OCI-M1 (cell line): ENCODE measurements around the gene TFDP1.
"Not testable (repeated sequence)": the region's sequence is repeated elsewhere in the genome, so short reads cannot be mapped to it uniquely, and the experiment has no call there.

Experiments used
- DNase-seq: peaks from one replicate; lab custom pipeline; 2025; lab: John Stamatoyannopoulos, UW

The TFDP1 gene

DNA sequence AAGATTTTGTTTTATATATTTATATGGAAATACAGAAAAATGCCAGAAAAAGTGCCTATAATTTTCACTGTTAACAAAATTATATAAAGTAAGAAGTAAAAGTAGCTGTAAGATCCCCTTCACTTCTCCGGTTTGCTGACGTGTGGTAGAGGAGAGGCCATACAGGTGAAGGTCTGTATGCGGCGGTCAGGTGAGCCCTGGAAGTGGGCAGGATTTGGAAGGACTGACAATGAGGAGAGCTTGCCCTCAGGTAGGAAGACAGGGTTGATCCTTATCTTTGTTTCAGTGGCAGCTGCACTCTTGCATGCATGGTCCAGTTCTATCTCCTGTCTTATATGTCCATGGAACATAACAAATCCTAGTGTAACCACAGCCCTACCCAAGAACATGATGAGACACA is 16.9 kb upstream of the TFDP1 start:
- no peak for DNase-seq

DNA sequence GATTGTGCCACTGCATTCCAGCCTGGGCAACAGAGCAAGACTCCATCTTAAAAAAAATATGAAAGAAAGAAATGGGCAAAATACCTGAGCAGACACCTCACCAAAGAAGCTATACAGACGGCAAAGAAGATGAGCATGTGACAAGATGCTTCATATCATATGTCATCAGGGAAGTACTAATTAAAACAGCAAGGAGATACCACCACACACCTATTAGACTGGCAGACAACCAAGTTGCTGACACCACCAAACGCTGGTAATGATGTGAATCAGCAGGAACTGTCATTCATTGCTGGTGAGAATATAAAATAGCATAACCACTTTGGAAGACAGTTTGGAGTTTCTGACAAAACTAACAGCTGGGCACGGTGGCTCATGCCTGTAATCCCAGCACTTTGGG is 11.5 kb upstream of the TFDP1 start:
- no peak for DNase-seq

DNA sequence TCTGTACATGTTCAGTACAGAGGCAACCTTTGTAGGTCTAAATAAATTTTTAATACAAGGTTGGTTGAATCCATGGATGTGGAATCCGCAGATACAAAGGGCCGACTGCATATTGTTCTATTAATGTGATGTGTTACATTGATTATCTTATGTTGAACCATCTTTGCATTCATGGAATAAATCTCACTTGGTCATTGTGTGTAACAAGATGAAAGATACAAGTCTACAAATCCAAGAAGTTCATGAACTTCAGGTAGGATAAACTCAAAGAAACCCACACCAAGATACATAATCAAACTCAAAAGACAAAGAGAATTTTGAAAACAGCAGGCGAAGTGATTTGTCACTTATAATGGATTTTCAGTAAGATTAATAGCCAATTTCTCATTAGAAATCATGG is 8.0 kb upstream of the TFDP1 start:
- DNase-seq: no peak

DNA sequence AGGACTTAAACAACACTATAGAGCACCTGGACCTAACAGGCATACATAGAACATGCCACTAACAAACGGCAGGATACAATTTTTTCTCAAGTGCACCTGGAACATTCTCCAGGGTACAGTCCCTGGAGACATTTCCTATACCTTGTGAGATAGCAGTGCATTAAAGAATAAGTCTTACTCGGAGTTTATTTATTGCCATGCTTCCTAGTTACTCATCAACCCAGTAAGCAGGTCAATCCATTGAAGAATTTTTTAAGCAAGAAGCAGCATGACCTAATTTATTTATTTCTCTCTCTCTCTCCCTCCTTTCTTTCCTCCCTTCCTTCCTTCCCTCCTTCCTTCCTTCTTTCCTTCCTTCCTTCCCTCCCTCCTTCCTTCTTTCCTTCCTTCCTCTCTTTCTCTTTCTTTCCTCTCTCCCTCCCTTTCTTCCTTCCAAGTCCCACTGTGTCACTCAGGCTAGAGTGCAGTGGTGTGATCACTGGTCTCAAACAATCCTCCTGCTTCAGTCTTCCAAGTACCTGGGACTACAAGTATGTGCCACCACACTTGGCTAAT is 6.6 kb upstream of the TFDP1 start:
- DNase-seq: no peak

DNA sequence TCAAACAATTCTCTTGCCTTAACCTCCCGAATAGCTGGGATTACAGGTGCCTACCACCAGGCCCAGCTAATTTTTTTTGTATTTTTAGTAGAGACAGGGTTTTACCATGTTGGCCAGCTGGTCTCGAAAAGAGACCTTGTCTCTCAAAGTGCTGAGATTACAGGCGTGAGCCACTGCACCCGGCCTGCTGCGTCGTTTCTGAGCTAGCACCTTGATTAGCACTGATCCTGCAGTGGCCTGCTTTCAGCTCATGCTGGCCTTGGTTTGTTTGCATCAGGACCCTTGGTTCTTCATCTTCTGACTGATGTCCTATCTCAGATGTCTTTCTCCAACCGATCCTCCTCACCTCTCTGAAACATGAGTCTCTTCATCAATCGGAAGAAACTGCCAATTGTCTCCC is 4.9 kb upstream of the TFDP1 start:
- DNase-seq: no peak

DNA sequence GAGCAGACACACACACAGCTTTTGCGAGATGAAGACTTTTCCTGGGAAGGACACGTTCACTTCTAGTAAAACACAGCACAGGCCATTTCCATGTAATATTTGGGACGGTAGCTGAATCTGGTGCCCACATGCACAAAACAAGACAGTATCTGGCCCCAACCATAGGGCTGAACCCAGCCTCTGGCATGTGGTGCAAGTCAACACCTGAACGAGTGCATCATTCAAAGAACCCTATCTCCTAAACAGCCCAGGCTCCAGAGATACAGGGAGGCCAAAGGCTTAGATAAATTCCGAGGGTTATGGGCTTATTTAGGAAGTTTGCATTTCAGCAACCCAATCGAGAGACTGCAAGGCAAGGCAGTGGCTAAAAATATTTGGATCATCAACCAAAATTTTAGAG is 2.7 kb upstream of the TFDP1 start:
- no peak for DNase-seq

DNA sequence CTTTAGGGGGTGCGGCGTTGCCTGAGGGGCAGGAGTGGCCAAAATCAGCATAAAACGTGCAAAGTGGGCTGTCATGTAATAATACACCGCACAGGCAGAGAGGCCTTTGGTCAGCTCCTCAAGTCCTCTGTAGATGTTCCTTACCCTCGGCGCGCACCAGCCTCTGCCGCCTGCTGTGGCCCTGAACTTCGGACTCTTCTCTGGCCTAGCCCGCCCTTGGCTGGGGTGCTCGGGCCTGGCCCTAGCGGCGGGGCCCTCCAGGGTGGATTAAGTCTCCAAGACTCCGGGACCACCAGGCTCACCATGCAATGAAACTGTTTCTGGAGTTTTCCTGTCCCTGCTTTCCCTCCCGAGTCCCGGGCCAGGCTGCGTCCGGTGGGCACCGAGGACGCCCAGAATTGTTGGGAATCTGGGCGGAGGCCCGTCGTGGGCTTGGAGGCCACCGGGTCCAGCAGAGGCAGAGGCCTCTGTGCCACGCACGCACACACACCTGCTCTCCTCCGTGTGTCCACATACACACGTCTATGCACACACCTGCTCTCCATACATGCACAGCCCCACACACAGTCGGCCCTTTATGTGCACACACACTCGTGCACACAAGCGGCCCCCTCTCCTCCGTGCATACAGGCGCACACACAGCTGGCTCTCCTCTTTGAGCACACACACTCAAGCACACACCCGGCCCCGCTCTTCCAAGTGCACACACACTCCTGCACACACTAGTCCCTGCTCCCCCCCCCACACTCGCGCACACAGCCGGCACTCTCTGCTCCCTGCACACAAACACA is 1.5 kb upstream of the TFDP1 start:
- DNase-seq: no peak

DNA sequence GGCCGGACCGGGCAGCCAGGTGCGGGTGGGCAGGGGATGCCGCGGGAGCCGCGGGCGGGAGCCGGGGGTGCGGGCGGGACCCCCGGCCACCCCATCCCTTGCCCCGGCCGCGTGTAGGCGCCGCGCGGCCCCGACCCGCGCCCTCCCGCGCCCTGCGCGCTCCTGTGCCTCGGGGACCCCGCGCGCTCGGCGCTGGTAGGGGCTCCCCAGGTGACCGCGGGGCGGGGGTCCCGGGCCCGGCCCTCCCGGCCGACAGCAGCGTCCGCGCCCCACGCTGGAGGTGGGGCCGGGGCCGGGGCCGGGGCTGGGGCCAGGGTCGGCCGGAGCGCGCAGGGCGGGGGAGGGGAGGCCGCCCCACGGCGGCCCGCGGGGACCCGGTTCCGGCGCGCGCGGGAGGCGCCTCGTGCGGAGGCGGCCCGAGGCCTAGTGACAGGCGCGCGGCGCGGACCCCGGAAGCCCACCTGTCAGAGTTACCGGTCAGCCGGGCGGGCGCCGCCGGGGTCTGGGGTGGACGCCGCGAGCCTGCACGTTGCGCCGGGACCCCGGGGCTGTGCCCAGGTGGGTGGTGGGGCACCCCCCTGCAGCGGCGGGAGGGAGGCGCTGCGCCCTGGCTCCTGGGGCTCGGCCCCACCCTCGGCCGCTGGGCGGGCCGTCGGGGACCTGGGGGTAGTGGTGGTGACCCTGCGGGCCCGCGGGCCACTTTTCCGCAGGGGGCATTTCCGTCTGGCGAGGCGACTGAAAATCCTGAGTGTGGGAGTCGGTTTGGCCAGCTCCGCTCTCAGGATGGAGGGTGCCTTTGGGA is 518 bp downstream of the TFDP1 start:
- peak; percentile 36 for DNase-seq

DNA sequence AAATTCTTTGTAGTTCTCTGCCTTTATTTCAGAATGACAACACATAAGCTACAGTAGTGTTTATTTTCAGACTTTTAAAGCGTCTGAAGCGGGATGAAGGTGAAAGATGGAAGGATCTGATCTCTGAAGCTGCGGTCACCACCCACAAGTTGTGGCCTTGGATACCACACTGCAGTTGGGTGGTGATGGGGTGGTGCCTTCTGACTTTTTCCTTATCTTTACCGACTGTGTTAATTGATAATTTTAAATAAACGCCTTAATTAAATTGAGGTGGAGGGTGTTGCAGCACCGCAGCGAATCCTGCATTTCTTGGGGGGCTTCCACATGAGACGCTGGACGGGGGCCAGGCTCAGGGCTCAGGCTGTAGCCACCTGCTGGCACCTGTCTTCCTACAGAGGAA is 1.3 kb downstream of the TFDP1 start:
- peak; percentile 40 for DNase-seq

DNA sequence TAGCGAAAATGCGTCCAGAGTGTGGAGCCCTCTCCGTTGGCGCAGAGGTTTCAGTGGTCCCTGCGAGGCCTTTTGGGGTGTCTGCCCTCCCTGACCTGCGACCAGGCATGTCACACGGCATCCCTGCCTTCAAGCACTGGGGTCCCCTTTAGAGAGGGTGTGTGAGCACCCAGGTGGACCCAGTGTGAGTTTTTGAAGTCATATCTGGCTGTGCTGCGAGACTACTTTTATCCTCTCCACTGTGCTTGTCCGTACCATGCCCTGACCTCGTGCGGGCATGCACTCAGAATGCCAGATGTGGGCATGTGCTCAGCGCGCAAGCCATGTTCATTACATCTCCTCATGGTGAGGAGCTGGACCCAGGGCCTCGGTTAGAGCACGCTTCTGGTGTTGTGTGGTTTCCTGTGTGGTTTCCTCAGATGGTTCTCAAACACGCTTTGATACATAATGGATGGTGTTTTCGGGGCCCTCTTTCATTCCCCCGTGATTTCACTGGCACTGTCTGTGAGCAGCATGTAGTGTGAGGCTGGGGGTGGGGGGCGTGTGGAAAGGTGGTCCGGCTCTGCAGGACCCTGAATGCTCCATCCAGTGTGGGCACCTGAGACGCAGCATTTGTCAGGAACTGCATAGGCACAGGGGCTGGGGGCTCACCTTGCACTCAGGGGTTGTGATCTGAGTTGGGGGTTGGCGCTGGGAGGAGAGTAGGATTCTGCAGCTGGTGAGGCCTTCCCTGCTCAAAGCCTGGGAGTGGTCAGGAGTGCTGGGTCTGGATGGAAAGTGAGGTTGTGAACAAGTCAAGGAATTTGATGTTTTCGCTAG is 2.3 kb downstream of the TFDP1 start:
- no peak for DNase-seq

DNA sequence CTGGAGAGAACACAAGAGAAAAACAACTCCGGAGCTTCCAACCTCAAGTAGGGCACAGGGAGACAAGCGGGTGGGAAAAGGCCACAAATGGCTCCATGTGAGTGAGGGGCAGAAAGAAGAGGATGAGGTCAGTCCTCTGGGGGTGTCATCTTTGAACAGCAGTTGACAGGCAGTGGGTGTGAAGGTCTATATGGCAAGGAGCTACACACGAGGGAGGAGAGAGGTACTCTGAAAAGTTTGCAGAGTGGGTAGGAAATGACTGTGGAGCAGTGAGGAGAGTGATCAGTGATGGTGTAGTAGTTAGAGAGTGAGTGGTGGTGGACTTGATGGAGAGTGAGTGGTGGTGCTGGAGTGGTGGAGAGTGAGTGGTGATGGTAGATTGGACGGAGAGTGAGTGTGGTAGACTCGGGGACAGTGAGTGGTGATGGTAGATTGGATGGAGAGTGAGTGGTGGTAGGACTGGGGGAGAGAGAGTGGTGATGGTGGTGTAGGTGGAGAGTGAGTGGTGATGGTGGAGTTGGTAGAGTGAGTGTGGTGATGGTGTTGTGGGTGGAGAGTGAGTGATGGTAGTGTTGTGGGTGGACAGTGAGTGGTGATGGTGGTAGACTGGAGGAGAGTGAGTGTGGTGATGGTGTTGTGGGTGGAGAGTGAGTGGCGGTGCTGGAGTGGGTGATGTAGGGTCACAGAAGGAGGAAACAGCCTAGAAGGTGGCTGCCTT is 4.0 kb downstream of the TFDP1 start:
- DNase-seq: no peak

DNA sequence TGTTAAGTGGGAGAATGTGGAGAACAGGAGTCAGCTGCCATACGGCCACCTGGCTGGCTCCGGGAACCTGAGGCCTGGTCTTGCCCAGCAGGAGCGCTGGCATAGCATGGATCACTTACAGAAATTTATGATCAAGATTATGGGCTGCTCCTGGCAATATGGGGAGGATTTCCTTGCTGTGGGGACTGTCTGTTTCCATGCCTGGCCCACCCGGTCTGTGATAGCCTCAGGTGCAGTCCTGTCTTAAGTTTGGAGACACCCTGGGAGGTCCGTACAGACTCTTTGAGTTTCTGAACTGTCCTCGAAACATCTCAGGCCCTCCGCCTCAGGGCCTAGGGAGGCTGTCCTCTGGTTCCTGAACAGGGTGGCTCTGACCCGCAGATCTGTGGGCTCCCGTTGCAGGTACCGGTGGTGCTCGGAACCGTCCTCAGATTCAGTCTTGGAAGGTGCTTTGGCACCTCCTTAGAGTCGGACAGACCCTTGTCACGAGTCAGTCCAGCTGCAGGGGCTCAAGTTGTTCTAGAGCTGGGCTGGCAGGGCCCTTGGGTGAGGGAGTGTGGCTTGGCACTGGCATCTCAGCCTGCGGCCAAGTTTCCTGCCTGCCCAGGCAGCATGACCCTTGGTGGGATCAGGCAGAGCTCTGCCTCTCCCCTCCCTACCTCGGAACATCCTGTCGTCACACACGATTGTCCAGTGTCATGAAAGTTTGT is 4.9 kb downstream of the TFDP1 start:
- DNase-seq: no peak

DNA sequence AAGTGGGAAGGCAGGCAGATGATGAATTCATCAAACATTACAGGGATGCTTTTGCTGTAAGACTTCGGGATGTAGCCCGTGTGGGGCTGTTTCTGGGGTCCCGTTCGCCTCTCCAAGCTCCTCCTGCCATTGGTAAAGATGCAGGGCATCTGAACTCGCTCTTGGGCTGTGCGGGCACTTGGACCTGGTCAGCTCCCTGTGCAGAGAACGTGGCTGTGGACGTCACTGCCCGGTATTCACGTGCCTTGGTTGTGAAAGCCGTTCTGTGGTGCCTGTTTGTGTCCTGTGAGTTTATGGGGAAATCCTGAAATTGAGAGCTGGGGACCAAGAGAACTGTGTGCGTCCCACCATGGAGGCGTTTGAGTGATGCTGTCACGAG is 5.4 kb downstream of the TFDP1 start:
- no peak for DNase-seq

DNA sequence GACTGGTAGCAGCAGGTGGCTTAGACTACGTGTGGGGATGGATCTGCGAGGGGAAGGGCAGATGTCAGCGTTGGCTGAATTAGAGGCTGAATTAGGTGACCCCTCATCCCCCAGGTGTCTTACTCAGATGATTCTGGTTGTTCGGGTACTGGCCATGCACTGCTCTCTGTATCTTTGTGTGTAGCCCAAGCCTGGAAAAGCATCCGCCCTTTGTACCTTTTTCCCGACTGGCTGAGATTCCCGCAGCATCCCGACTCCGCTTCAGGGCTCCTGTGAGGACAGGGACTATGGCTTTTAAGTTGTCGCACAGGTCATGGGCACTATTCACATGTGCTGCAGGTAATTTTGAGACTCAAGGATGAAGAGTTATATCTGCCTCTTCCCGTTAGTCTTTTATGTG is 7.2 kb downstream of the TFDP1 start:
- no peak for DNase-seq

DNA sequence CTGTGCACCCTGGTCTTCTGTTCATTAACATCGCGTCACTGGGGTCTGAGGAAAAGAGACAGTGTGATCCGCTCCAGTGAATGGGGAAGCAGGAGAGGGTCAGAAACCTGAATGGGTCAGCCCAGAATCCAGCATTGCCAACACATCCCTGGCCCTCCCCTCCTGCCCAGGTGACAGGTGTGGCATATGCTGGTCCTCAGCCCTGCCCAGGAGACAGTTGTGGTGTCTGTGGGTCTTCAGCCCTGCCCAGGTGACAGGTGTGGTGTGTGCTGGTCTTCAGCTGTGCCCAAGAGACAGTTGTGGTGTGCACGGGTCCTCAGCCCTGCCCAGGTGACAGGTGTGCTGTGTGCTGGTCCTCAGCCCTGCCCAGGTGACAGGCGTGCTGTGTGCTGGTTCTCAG is 8.0 kb downstream of the TFDP1 start:
- DNase-seq: no peak

DNA sequence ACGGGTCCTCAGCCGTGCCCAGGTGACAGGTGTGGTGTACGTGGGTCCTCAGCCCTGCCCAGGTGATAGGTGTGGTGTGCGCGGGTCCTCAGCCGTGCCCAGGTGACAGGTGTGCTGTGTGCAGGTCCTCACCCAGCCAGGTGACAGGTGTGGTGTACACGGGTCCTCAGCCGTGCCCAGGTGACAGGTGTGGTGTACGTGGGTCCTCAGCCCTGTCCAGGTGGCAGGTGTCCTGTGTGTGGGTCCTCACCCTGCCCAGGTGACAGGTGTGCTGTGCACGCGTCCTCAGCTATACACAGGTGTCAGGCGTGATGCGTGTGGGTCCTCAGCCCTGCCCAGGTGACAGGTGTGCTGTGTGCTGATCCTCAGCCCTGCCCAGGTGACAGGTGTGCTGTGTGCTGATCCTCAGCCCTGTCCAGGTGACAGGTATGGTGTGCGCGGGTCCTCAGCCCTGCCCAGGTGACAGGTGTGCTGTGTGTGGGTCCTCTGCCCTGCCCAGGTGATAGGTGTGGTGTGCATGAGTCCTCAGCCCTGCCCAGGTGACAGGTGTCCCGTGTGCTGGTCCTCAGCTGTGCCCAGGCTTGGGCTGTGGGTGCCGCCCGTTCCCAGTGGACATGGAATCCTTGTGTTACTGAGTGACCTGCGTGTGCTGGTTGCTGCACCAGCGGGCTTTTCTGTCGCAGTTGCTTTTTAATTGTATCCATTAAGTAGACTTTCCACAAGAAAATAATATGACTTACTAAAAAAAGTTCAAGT is 9.7 kb downstream of the TFDP1 start:
- DNase-seq: not testable (repeated sequence)

DNA sequence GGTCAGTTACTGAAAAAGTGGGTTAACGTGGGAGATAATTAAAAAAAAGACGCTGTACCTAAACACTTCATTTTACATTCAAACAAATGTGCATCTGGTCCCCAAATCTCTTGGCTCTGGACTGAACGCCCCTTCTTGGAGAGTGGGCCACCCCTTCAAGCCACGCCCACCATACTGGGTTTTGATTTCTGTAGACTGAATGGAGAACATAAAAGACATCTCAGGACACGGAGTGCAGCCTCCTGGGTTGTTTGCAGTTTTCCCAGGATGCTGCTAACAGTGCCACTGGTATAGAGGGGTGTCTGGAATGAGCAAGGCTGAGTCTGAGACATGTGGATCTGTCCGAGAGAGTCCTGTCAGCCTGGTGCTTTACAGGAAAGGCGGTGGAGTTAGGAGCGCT is 10.6 kb downstream of the TFDP1 start:
- no peak for DNase-seq

DNA sequence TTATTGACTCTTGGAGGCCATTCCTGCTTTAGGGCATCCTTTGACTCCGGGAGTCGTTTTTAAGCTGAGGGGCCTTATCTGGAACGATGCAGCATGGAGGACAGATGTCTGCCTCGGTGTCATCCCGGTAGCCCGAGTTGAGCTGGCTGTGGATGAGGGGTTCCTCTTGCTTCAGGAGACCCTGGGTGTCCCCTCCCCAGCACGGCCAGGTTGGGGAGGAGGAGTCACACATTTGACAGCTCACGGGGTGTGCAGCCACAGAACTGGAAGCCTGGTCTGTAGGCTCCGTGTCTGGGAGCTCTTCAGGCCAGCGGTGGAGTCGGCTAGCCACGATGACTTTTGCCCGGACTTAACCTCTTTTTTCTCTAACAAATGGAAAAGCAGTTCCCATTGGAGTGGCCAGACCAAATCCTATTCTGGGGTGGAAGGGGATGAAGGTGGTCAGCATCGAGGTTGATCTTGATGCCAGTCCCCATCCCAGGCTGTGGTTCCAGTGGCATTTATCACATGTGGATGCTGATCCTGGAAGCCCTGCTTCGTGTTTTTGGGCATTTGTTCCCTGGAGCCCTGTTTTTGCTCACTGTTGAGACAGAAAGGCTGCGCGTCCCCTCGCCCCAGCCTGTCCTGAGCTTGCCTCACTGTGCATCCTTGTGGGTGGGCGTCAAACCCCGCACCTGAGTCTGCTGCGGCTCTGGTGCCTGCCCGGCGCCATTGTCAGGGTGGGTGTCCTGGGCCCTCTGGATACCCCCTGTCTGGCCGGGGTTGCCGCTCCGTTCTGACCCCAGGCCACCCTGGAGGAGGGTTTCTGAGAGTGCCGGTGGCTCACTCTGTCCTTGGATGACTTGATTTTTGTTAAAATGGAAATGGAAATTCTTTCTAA is 12.0 kb downstream of the TFDP1 start:
- no peak for DNase-seq

DNA sequence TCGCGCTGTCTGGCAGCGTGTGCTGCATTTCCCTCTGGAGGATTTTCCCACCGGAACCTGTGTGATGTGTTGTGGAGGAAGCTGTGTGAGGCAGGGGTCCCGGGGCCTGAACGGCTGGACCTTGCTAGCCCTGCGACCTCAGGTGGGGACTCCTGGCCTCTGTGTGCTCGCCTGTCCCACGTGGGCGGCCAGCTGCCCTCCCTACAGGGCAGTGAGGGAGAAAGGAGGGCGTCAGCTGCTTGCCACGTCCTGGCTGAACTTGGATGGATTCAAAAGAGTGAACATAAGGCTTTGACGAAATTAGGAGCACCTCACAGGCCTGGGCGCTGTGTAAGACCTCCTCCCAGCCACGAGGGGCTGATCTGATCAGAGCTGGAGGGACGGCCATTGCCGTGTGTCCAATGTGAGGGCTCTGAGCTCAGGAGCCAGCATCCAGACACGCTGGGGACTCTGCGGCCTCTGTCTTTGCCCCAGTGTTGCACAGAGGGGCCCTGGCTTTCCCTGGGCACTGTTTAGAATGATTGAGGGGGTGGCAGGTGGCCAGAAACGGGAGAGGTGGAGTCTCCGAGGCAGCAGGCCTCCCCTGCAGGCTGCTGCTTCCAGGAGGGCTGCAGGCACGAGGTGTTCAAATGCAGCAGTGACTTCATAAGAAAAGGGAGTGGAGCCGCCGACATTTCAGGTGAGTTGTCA is 13.0 kb downstream of the TFDP1 start:
- DNase-seq: no peak
